Measurements from ENCODE around the gene RALY.

DNA sequence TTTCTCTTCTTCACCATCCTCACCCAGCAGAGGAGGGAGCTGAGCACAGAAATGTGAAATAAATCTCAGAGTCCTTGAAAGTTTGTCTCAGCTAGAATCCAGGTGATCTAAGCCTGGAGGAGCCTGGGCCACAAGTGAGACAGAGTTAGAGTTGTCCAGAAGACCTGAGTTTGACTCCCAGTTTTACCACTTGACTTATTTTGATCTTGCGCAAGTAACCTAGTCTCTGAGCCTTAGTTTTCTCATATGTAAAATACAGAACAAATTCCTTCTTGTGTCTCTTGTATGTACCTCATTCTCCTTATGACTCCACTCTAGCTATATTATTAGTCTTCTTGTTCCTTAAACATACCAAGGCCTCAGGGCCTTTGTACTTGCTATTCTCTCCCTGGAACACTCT is 36.7 kb downstream of the RALY start:
- TF ChIP-seq EZH2 (IDR thresholded peaks at IDR 0.05) (no peak), POLR2A (IDR thresholded peaks at IDR 0.05; ENCODE audit: borderline replicate concordance, extremely low read depth, insufficient read depth, insufficient read length) (no peak), EZH2phosphoT487 (IDR thresholded peaks at IDR 0.05; ENCODE audit: borderline replicate concordance) (no peak), CEBPB (IDR thresholded peaks at IDR 0.05; ENCODE audit: low read depth) (no peak), CTCF (IDR thresholded peaks at IDR 0.05 in 2 of 3, conservative IDR thresholded peaks at IDR 0.05 in 1 of 3; ENCODE audit: borderline replicate concordance in 1 of 3, insufficient read depth in 1 of 3, low read depth in 2 of 3, low read length in 2 of 3) (no peak), ZNF274 (IDR thresholded peaks at IDR 0.05; ENCODE audit: low read depth, low read length) (no peak), SP1 (IDR thresholded peaks at IDR 0.05; ENCODE audit: low read depth) (no peak), MAX (IDR thresholded peaks at IDR 0.05) (no peak)
- TF ChIP-seq, protein P1, sequence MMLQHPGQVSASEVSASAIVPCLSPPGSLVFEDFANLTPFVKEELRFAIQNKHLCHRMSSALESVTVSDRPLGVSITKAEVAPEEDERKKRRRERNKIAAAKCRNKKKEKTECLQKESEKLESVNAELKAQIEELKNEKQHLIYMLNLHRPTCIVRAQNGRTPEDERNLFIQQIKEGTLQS (IDR thresholded peaks at IDR 0.05): no peak
- TF ChIP-seq, protein P2, sequence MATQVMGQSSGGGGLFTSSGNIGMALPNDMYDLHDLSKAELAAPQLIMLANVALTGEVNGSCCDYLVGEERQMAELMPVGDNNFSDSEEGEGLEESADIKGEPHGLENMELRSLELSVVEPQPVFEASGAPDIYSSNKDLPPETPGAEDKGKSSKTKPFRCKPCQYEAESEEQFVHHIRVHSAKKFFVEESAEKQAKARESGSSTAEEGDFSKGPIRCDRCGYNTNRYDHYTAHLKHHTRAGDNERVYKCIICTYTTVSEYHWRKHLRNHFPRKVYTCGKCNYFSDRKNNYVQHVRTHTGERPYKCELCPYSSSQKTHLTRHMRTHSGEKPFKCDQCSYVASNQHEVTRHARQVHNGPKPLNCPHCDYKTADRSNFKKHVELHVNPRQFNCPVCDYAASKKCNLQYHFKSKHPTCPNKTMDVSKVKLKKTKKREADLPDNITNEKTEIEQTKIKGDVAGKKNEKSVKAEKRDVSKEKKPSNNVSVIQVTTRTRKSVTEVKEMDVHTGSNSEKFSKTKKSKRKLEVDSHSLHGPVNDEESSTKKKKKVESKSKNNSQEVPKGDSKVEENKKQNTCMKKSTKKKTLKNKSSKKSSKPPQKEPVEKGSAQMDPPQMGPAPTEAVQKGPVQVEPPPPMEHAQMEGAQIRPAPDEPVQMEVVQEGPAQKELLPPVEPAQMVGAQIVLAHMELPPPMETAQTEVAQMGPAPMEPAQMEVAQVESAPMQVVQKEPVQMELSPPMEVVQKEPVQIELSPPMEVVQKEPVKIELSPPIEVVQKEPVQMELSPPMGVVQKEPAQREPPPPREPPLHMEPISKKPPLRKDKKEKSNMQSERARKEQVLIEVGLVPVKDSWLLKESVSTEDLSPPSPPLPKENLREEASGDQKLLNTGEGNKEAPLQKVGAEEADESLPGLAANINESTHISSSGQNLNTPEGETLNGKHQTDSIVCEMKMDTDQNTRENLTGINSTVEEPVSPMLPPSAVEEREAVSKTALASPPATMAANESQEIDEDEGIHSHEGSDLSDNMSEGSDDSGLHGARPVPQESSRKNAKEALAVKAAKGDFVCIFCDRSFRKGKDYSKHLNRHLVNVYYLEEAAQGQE (IDR thresholded peaks at IDR 0.05; ENCODE audit: low read depth): no peak

All from HCT116 (cell line).